ENCODE measurements around the gene VPS4B.

VPS4B gene

GRCh38 chr18:63445037-63445436 is 22.8 kb upstream of the VPS4B start:
- H3K36me3 ChIP-seq (ENCODE audit: insufficient read depth, insufficient read length, low read length) = no peaks in the 10 kb centered on the region
- no peak for TF ChIP-seq SUZ12 (IDR thresholded peaks at IDR 0.05; ENCODE audit: extremely low read depth, insufficient read depth, insufficient read length)
- TF ChIP-seq ZNF274 (IDR thresholded peaks at IDR 0.05; ENCODE audit: low read depth, low read length) = no peak
- no peak for TF ChIP-seq YY1 (IDR thresholded peaks at IDR 0.05; ENCODE audit: insufficient read depth, insufficient read length)
- H3K4me3 ChIP-seq (ENCODE audit: insufficient read length, low read depth) = no peak overlapping the region
- H3K4me1 ChIP-seq (ENCODE audit: insufficient read depth, insufficient read length) = no peaks in the 10 kb centered on the region
- no peak overlapping the region for H3K9ac ChIP-seq (ENCODE audit: insufficient read length, low read depth)
- no peaks in the 10 kb centered on the region for H3K9me3 ChIP-seq (ENCODE audit: insufficient read depth, low read length)
- no peaks in the 10 kb centered on the region for H3K27me3 ChIP-seq (ENCODE audit: insufficient read depth, insufficient read length)
- DNase-seq (ENCODE audit: low read depth, low spot score) = no peak

DNA sequence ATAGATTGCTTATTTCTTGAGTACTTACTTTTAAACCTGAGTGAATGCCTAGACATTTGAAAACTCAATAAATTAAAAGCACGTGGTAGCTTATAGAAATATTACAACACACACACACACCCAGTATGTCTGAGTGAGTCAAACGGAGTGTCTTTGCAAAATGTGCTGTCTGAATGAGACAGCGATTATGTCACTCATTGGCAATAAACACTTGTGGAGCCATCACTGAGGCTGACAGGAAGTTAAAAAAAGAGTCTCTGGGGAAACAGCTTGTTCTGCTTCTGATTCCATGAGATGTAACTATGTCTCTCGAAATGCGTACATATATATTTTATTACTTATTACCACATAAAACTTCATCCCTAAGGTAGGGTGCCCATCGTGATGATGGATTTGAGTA is 22.3 kb upstream of the VPS4B start:
- no peak for TF ChIP-seq YY1 (IDR thresholded peaks at IDR 0.05; ENCODE audit: insufficient read depth, insufficient read length)
- TF ChIP-seq ZNF274 (IDR thresholded peaks at IDR 0.05; ENCODE audit: low read depth, low read length) = no peak
- no peak for TF ChIP-seq SUZ12 (IDR thresholded peaks at IDR 0.05; ENCODE audit: extremely low read depth, insufficient read depth, insufficient read length)
- no peak overlapping the region for H3K9ac ChIP-seq (ENCODE audit: insufficient read length, low read depth)

GRCh38 chr18:63443829-63444228 is 21.6 kb upstream of the VPS4B start:
- no peak for TF ChIP-seq SUZ12 (IDR thresholded peaks at IDR 0.05; ENCODE audit: extremely low read depth, insufficient read depth, insufficient read length)
- TF ChIP-seq ZNF274 (IDR thresholded peaks at IDR 0.05; ENCODE audit: low read depth, low read length) = no peak
- no peak for TF ChIP-seq YY1 (IDR thresholded peaks at IDR 0.05; ENCODE audit: insufficient read depth, insufficient read length)
- Histone ChIP-seq H3K27me3 (ENCODE audit: insufficient read depth, insufficient read length) (no peaks in the 10 kb centered on the region), H3K9me3 (ENCODE audit: insufficient read depth, low read length) (no peaks in the 10 kb centered on the region), H3K4me1 (ENCODE audit: insufficient read depth, insufficient read length) (no peaks in the 10 kb centered on the region), H3K36me3 (ENCODE audit: insufficient read depth, insufficient read length, low read length) (no peaks in the 10 kb centered on the region), H3K9ac (ENCODE audit: insufficient read length, low read depth) (no peak overlapping the region), H3K4me3 (ENCODE audit: insufficient read length, low read depth) (no peak overlapping the region)
- DNase-seq (ENCODE audit: low read depth, low spot score) = no peak

More for the DNA sequence above, 22.3 kb upstream of the VPS4B start:
- Histone ChIP-seq H3K4me3 (ENCODE audit: insufficient read length, low read depth) (no peak overlapping the region), H3K9me3 (ENCODE audit: insufficient read depth, low read length) (no peaks in the 10 kb centered on the region), H3K4me1 (ENCODE audit: insufficient read depth, insufficient read length) (no peaks in the 10 kb centered on the region), H3K27me3 (ENCODE audit: insufficient read depth, insufficient read length) (no peaks in the 10 kb centered on the region), H3K36me3 (ENCODE audit: insufficient read depth, insufficient read length, low read length) (no peaks in the 10 kb centered on the region)
- no peak for DNase-seq (ENCODE audit: low read depth, low spot score)

DNA sequence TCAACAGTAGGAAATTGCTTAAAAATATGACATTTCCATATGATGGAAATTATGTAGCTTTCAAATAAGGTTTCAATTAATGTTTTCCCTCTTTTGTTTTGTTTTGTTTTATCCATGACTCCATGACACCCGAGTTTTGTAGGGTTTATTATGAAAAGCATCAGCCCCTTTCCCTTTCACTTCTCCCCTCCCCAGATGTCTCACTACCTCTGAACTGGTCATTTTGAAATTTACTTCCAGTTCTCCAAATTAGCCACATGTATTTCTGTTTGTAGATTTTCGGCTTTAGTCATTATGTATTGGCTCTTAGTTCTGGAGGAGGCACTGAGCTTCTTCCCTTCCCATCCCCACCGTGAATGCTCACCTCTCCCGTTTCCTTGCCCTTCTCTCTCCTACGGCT is 18.6 kb upstream of the VPS4B start:
- H3K4me3 ChIP-seq (ENCODE audit: insufficient read length, low read depth) = no peak overlapping the region
- no peak for TF ChIP-seq SUZ12 (IDR thresholded peaks at IDR 0.05; ENCODE audit: extremely low read depth, insufficient read depth, insufficient read length)
- H3K9me3 ChIP-seq (ENCODE audit: insufficient read depth, low read length) = no peaks in the 10 kb centered on the region
- H3K36me3 ChIP-seq (ENCODE audit: insufficient read depth, insufficient read length, low read length) = no peaks in the 10 kb centered on the region
- no peaks in the 10 kb centered on the region for H3K4me1 ChIP-seq (ENCODE audit: insufficient read depth, insufficient read length)
- H3K9ac ChIP-seq (ENCODE audit: insufficient read length, low read depth) = no peak overlapping the region
- H3K27me3 ChIP-seq (ENCODE audit: insufficient read depth, insufficient read length) = no peaks in the 10 kb centered on the region
- DNase-seq (ENCODE audit: low read depth, low spot score) = no peak

GRCh38 chr18:63440219-63440618 is 17.9 kb upstream of the VPS4B start:
- no peaks in the 10 kb centered on the region for H3K9me3 ChIP-seq (ENCODE audit: insufficient read depth, low read length)
- no peak overlapping the region for H3K9ac ChIP-seq (ENCODE audit: insufficient read length, low read depth)
- TF ChIP-seq YY1 (IDR thresholded peaks at IDR 0.05; ENCODE audit: insufficient read depth, insufficient read length) (no peak), ZNF274 (IDR thresholded peaks at IDR 0.05; ENCODE audit: low read depth, low read length) (no peak), SUZ12 (IDR thresholded peaks at IDR 0.05; ENCODE audit: extremely low read depth, insufficient read depth, insufficient read length) (no peak)
- H3K4me1 ChIP-seq (ENCODE audit: insufficient read depth, insufficient read length) = no peaks in the 10 kb centered on the region
- no peak overlapping the region for H3K4me3 ChIP-seq (ENCODE audit: insufficient read length, low read depth)
- no peaks in the 10 kb centered on the region for H3K27me3 ChIP-seq (ENCODE audit: insufficient read depth, insufficient read length)
- DNase-seq (ENCODE audit: low read depth, low spot score) = no peak
- no peaks in the 10 kb centered on the region for H3K36me3 ChIP-seq (ENCODE audit: insufficient read depth, insufficient read length, low read length)

DNA sequence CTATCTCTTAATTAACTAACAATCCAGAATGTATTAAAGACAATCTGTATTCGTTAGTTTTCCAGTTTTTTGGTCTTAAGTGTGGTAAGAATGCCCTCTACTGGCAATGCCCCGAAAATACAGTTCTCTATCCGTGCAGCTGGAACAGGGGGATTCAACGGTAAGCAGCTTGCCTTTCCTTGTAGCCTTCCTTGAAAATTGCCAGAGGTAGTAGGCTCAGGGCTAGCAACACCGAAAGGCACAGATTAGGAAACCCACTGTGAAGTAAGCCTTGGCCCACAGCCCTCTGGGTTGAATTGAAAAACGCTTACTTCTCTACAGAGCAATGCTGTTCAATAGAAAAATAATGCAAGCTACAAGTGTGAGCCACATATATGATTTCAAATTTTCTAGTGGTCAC is 17.1 kb upstream of the VPS4B start:
- Histone ChIP-seq H3K36me3 (ENCODE audit: insufficient read depth, insufficient read length, low read length) (no peaks in the 10 kb centered on the region), H3K9me3 (ENCODE audit: insufficient read depth, low read length) (no peaks in the 10 kb centered on the region), H3K9ac (ENCODE audit: insufficient read length, low read depth) (no peak overlapping the region), H3K4me3 (ENCODE audit: insufficient read length, low read depth) (no peak overlapping the region), H3K4me1 (ENCODE audit: insufficient read depth, insufficient read length) (no peaks in the 10 kb centered on the region), H3K27me3 (ENCODE audit: insufficient read depth, insufficient read length) (no peaks in the 10 kb centered on the region)
- DNase-seq (ENCODE audit: low read depth, low spot score) = peak; percentile 70
- TF ChIP-seq YY1 (IDR thresholded peaks at IDR 0.05; ENCODE audit: insufficient read depth, insufficient read length) (no peak), ZNF274 (IDR thresholded peaks at IDR 0.05; ENCODE audit: low read depth, low read length) (no peak), SUZ12 (IDR thresholded peaks at IDR 0.05; ENCODE audit: extremely low read depth, insufficient read depth, insufficient read length) (no peak)

GRCh38 chr18:63438181-63438580 is 15.9 kb upstream of the VPS4B start:
- DNase-seq (ENCODE audit: low read depth, low spot score) = no peak
- no peaks in the 10 kb centered on the region for H3K36me3 ChIP-seq (ENCODE audit: insufficient read depth, insufficient read length, low read length)
- H3K27me3 ChIP-seq (ENCODE audit: insufficient read depth, insufficient read length) = no peaks in the 10 kb centered on the region
- H3K4me1 ChIP-seq (ENCODE audit: insufficient read depth, insufficient read length) = no peaks in the 10 kb centered on the region
- H3K9me3 ChIP-seq (ENCODE audit: insufficient read depth, low read length) = no peaks in the 10 kb centered on the region
- no peak overlapping the region for H3K9ac ChIP-seq (ENCODE audit: insufficient read length, low read depth)
- TF ChIP-seq YY1 (IDR thresholded peaks at IDR 0.05; ENCODE audit: insufficient read depth, insufficient read length) (no peak), ZNF274 (IDR thresholded peaks at IDR 0.05; ENCODE audit: low read depth, low read length) (no peak), SUZ12 (IDR thresholded peaks at IDR 0.05; ENCODE audit: extremely low read depth, insufficient read depth, insufficient read length) (no peak)
- no peak overlapping the region for H3K4me3 ChIP-seq (ENCODE audit: insufficient read length, low read depth)
